DMS53 (cell line): ENCODE measurements around the gene ARHGAP23.
"Not testable (repeated sequence)": the region's sequence is repeated elsewhere in the genome, so short reads cannot be mapped to it uniquely, and the experiment has no call there.

Source experiments
- DNase-seq: peaks from one replicate; lab custom pipeline; 2025; lab: John Stamatoyannopoulos, UW

ARHGAP23 gene

GRCh38 chr17:38512473-38513058 lies 84.3 kb downstream of the ARHGAP23 start:
- no peak for DNase-seq

- DNase-seq: not testable (repeated sequence)
These were observed 98.3 kb downstream of the ARHGAP23 start for GRCh38 chr17:38526526-38526925.

GRCh38 chr17:38528141-38528540 lies 99.9 kb downstream of the ARHGAP23 start:
- DNase-seq: peak; percentile 19

GRCh38 chr17:38530856-38531255 lies 102.6 kb downstream of the ARHGAP23 start:
- DNase-seq: not testable (repeated sequence)

- not testable (repeated sequence) for DNase-seq
These were observed 103.5 kb downstream of the ARHGAP23 start for GRCh38 chr17:38531761-38532160.

- DNase-seq: no peak
These were observed 104.2 kb downstream of the ARHGAP23 start for GRCh38 chr17:38532451-38532850.

GRCh38 chr17:38533241-38533640 lies 105.0 kb downstream of the ARHGAP23 start:
- DNase-seq: no peak

- DNase-seq: peak; percentile 38
These were observed 105.7 kb downstream of the ARHGAP23 start for GRCh38 chr17:38533866-38534497.

- DNase-seq: peak; percentile 30
These were observed 106.2 kb downstream of the ARHGAP23 start for GRCh38 chr17:38534498-38534885.

- DNase-seq: no peak
These were observed 107.6 kb downstream of the ARHGAP23 start for GRCh38 chr17:38535886-38536285.

GRCh38 chr17:38536661-38537060 lies 108.4 kb downstream of the ARHGAP23 start:
- DNase-seq: no peak

GRCh38 chr17:38538906-38539305 lies 110.6 kb downstream of the ARHGAP23 start:
- DNase-seq: peak; percentile 90

- peak; percentile 94 for DNase-seq
These were observed 111.1 kb downstream of the ARHGAP23 start for GRCh38 chr17:38539386-38539785.

- no peak for DNase-seq
These were observed 112.3 kb downstream of the ARHGAP23 start for GRCh38 chr17:38540514-38541045.

GRCh38 chr17:38541281-38541680 lies 113.0 kb downstream of the ARHGAP23 start:
- no peak for DNase-seq

GRCh38 chr17:38542286-38542685 lies 114.0 kb downstream of the ARHGAP23 start:
- DNase-seq: no peak

GRCh38 chr17:38543403-38544174 lies 115.3 kb downstream of the ARHGAP23 start:
- DNase-seq: no peak

GRCh38 chr17:38544175-38544838 lies 116.0 kb downstream of the ARHGAP23 start:
- DNase-seq: no peak

GRCh38 chr17:38544839-38545209 lies 116.6 kb downstream of the ARHGAP23 start:
- DNase-seq: no peak

- peak; percentile 53 for DNase-seq
These were observed 117.4 kb downstream of the ARHGAP23 start for GRCh38 chr17:38545531-38546225.

- no peak for DNase-seq
These were observed 118.1 kb downstream of the ARHGAP23 start for GRCh38 chr17:38546396-38546795.

- DNase-seq: no peak
These were observed 119.2 kb downstream of the ARHGAP23 start for GRCh38 chr17:38547444-38547843.
